ENCODE results near the gene DCAF17.
"Not testable (repeated sequence)": the region's sequence is repeated elsewhere in the genome, so short reads cannot be mapped to it uniquely, and the experiment has no call there.

Gene DCAF17

GRCh38 chr2:171460537-171460936, 26.5 kb downstream of the DCAF17 start:
- no peak for FAIRE-seq

DNA sequence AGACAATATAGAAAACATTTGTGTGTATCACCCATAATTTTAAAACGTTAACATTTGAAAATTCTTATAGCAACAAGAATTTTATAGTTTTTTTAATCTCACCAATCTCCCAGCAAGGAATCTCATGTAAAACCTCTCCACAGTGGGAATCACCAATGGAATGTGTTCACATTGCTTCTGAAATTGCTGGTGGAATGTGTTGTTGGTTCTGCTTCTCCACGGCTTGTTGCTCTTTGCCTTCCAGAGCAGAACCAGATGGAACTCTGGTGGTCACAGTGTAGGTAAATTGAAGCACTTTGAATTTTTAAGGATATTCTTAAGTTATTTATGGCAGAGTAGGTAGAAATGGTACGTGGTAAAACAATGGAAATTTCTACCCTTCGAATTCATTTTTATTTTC, 35.1 kb downstream of the DCAF17 start:
- no peak for FAIRE-seq

DNA sequence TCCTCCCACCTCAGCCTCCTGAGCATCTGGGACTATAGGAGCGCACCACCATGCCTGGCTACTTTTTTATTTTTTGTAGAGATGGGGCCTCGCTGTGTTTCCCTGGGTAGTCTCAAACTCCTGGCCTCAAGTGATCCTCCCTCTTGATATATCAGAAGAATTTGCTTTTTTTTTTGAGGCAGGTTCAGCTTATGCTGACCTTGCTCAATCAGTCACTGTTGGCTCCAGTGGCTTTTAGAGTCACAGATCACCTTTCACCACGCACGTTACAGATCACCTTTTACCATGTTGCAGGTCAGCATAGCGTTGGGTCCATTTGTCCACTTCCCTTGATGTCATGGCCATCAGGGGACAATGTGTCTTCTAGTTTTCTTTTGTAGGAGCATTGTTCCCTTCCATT, 36.1 kb downstream of the DCAF17 start:
- FAIRE-seq: no peak

- FAIRE-seq: no peak
Measured at GRCh38 chr2:171475979-171476378, 42.0 kb downstream of the DCAF17 start.

- no peak for FAIRE-seq
Measured at GRCh38 chr2:171478345-171478744, 44.3 kb downstream of the DCAF17 start.

- FAIRE-seq: no peak
Measured at GRCh38 chr2:171479154-171479814, 45.3 kb downstream of the DCAF17 start.

DNA sequence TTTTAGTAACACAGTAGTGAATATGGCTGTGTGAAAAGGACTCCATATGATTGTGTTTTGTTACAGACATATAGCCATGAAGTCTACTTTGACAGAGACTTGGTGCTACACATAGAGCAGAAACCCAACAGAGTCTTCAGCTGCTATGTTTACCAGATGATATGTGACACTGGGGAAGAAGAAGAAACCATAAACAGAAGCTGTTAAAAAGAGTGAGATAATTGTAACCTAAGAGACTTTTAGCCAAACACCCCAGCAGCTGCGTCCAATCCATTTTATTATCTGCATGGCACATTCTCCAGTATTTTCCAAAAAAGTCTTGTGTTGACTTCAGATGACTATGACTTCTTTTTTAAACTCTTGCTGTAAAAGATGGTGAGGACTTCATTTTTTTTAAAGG, 46.9 kb downstream of the DCAF17 start:
- FAIRE-seq: no peak

- FAIRE-seq: no peak
Measured at GRCh38 chr2:171482308-171482707, 48.3 kb downstream of the DCAF17 start.

- FAIRE-seq: no peak
Measured at GRCh38 chr2:171482877-171483276, 48.9 kb downstream of the DCAF17 start.

GRCh38 chr2:171483793-171484192, 49.8 kb downstream of the DCAF17 start:
- FAIRE-seq: no peak

- no peak for FAIRE-seq
Measured at GRCh38 chr2:171485116-171485515, 51.1 kb downstream of the DCAF17 start.

- FAIRE-seq: no peak
Measured at GRCh38 chr2:171487201-171487600, 53.2 kb downstream of the DCAF17 start.

DNA sequence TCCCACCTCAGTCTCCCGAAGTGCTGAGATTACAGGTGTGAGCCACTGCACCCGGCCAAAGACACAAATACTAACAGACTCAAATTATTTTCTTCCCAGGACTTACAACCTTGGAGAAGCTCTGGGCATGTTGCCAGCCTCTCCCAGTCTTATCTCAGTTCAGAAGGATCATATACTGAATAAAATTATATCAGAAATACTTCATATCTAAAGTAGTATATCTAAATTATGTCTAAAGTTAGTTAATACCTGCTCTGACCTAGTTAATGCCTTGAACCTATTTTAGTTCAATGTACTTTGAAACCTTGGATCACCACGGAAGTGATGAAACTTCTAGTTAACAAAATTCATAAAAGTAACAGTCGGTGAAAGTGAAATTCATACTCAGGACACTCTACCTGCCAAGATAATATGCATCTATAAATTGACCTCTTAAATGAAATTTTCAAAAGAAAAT, 53.8 kb downstream of the DCAF17 start:
- no peak for FAIRE-seq

DNA sequence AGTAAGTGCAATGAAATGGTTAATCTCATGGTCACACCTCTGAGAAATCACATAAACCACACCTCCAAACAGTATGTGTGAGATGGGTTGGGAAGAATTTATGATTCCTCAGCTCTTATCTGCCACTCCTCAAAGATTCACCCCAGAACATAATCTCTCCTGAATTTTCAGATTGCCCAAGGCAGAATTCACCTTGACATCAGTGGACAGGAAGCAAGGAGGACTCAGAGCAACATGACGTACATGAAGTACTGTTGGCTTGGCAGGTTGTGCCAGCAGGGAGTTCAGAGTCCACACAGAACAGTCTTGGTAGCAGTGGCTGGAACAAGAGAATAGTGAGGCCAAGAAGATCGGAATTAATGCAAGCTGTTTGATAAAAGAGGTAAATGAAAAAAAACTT, 56.6 kb downstream of the DCAF17 start:
- FAIRE-seq: no peak

- FAIRE-seq: no peak
Measured at GRCh38 chr2:171491292-171491691, 57.3 kb downstream of the DCAF17 start.

- FAIRE-seq: no peak
Measured at GRCh38 chr2:171492664-171493063, 58.6 kb downstream of the DCAF17 start.

DNA sequence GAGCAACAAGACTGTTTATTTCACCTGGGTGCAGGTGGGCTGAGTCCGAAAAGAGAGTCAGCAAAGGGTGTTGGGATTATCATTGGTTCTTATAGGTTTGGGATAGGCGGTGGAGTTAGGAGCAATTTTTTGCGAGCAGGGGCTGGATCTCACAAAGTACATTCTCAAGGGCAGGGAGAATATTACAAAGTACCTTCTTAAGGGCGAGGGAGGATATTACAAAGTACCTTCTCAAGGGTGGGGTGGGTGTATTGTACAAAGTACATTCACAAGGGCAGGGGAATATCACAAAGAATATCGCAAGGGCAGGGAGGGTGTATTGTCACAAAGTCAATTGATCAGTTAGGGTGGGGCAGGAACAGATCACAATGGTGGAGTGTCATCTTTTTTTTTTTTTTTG, 63.6 kb downstream of the DCAF17 start:
- not testable (repeated sequence) for FAIRE-seq

GRCh38 chr2:171505374-171505773, 71.3 kb downstream of the DCAF17 start:
- FAIRE-seq: no peak

DNA sequence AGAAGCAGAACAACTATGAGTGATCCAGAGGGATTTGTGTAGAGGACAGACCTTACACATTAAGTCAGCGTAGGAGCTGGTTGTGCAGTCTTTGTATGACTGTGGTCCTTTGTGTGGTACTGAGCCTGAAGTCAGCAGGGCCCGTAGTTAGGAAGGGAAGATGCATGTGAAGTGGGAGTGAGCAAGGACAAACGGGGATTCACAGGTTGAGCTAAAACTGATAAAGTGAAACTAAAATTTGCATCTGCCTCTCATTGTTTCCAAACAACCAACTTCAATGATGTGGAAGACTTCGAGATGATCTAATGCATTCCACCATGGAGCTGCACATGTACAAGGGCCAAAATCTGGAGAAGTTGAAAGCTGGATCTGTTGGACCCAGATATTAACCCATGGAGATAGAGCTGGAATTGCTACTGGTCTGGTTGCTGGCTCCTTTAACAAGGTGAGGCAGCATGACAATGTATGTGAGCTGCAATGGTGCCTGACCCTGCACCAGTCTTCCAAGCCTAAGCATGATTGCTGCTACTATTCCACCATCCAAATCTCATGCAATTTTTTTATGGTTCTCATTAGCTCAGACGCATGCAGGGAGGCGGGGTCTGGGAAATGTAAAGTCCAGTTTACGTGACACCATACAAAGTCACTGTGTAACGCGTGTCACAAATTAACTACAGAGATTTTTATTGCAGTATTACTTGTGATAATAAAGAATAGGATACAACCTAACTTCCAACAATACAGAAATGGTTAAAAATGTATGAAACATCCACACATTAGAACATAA, 76.1 kb downstream of the DCAF17 start:
- FAIRE-seq: no peak

DNA sequence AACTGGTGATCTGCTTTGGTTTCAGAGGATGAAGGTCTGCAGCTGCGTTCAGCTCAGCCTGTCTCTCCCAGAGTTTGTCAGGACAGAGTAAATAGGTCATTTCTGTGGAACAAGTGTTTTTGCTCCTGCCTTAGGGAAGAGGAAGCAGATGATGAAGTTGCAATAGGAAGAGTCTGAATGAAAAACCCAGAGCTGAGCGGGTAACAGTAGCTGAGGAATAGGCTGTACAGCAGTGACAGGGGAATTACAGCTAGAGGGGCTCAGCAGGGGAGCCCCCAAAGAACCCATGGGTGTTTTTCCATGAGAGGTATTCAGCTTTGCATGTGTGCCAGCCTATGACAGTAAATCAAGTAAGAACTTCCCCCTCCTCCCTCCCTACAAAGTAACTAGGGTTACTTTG, 78.0 kb downstream of the DCAF17 start:
- FAIRE-seq: no peak

GRCh38 chr2:171512683-171513195, 78.7 kb downstream of the DCAF17 start:
- FAIRE-seq: no peak

DNA sequence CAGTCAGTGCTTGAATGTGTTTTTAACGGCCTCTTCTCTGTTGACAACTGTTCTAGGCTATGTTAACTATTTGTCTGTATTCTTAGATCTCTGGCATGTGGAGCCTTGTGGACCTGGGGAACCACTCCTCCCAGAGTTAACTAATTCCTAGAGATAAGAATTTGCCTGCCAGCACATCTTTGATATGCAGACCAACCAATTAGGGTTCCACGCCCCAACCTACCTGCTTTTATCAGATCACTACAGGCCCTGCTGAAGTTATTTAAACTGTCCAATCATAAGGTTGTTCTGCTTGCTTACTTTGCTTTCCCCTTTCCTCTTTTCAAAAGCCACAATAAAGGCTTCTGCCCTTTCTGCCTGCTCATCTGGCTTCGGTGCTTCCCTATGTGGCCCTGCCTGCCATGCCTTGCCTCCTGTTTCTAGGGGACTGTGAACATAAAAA, 79.7 kb downstream of the DCAF17 start:
- no peak for FAIRE-seq

DNA sequence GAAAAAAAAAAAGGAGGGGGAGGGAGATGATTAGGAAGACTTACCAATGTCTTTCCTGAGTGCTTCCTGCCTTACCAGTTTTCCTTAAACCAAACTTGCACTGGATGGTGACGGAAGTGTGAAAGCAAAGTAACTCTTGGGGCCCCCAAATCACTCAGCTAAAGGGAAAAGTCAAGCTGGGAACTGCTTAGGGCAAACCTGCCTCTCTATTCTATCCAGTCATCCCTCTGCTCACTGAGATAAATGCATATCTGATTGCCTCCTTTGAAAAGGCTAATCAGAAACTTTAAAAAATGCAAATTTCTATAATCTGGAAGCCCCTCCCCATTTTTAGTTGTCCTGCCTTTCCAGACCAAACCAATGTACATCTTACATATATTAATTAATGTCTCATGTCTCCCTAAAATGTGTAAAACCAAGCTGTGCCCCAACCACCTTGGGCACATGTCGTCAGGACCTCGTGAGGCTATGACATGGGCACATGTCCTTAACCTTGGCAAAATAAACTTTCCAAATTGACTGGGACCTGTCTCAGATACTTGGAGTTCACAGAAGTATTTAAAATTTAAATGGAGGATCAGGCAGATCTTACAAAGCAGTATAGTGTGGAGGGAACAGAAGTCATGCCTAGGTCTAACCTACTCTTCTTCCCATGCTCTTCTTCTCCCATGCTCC, 81.0 kb downstream of the DCAF17 start:
- no peak for FAIRE-seq
